SIG-M5 (cell line): ENCODE data around the gene NOC2L.
"Not testable (repeated sequence)": the region's sequence is repeated elsewhere in the genome, so short reads cannot be mapped to it uniquely, and the experiment has no call there.

Source experiments
- DNase-seq: peaks from one replicate; lab custom pipeline; 2025; lab: John Stamatoyannopoulos, UW

Gene NOC2L

DNA sequence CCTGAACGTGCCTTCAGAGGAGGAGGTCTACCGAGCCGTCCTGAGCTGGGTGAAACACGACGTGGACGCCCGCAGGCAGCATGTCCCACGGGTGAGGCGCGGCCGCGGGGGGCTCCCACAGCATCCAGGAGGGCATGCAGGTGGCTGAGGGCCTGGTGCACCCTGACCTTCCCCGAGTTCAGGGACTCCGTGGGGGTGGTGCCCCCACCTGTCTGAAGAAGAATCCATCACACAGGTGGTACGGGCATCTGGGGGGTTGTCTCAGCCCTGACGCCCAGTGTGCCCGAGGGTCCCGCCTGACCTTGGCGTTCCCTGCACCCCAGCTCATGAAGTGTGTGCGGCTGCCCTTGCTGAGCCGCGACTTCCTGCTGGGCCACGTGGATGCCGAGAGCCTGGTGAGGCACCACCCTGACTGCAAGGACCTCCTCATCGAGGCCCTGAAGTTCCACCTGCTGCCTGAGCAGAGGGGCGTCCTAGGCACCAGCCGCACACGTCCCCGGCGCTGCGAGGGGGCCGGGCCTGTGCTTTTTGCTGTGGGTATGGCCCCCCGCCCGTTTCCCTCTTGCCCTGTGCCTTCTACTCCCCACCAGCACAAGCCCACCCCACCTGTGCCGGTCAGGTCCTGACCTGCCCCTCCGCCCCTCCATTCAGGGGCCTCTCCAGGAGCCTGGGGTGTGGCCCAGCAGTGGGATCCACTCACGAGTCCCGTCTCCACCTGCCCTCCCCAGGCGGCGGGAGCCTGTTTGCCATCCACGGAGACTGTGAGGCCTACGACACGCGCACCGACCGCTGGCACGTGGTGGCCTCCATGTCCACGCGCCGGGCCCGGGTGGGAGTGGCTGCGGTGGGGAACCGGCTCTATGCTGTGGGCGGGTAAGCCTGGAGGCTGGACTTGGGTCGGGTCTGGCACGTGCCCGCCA, 3.6 kb upstream of the NOC2L start:
- DNase-seq, result no peak

DNA sequence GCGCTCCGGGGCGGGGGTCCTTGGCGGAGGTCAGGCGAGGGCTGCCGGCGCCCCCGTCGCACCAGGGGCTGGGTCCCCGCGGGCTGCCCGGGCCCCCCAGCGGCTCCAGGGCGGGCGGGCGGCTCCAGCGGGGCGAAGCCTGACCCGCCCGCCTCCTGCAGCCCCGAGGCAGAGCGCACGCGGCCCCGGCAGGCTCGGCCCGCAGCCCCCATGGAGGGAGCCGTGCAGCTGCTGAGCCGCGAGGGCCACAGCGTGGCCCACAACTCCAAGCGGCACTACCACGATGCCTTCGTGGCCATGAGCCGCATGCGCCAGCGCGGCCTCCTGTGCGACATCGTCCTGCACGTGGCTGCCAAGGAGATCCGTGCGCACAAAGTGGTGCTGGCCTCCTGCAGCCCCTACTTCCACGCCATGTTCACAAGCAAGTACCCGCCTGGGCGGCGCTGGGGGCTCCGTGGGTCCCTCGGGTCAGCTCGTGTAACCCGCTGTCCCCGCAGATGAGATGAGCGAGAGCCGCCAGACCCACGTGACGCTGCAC, 2.1 kb upstream of the NOC2L start:
- no peak for DNase-seq

DNA sequence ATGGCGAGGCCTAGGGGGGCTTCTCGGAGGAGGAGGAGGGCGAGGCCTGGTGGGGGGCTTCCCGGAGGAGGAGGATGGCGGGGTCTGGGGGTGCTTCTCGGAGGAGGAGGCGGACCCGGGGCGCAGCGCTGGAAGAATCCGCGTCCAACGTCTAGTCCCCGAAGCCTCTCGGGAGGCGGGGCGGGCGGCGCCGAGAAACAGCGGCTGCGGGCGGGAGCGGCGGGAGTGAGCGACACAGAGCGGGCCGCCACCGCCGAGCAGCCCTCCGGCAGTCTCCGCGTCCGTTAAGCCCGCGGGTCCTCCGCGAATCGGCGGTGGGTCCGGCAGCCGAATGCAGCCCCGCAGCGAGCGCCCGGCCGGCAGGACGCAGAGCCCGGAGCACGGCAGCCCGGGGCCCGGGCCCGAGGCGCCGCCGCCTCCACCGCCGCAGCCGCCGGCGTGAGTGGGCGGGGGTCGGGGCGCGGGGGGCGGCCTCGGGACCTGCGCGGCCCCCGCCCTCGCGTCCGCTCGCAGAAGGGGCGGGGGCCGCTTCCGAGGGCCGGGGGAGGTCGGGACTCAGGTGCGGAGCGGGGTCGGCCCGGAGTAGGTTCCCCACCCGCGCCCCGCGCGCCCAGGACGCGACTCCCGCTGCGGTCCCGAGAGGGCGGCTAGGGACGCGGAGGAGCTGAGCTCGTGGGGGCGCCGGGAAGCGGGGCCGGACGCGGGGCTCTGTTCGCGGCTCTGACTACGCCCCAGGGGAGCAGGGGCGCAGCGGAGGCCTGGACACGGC, 1.5 kb upstream of the NOC2L start, which contains the start of gene KLHL17:
Gene KLHL17 (plus strand): TSS at position 222 of the 769 bp plus-strand sequence. CDS start 110 bp downstream, at position 332.
- no peak for DNase-seq

DNA sequence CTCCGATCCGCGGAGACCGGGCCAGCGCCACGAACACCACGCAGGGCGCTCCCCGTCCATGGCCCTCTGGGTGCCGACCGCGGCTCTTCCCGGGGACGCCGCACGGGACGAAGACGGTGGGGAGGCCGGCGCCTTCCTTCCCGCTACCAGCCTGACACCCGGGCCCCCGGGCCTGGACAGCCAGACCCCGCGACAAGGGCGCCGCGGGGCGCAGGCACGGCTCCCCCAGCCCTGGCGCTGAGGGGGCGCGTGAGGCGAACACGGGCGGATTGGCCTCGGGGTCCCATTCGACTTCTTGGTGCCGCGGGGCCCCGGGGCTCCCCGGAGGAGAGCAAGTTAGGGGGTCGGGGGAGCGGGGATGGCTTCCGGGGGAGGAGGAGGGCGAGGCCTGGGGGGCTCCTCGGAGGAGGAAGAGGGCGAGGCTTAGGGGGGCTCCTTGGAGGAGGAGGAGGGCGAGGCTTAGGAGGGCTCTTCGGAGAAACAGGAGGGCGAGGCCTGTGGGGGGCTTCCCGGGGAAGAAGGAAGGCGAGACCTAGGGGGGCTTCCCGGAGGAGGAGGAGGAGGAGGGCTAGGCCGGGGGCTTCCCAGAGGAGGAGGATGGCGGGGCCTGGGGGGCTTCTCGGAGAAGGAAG, 791 bp upstream of the NOC2L start:
- no peak for DNase-seq

DNA sequence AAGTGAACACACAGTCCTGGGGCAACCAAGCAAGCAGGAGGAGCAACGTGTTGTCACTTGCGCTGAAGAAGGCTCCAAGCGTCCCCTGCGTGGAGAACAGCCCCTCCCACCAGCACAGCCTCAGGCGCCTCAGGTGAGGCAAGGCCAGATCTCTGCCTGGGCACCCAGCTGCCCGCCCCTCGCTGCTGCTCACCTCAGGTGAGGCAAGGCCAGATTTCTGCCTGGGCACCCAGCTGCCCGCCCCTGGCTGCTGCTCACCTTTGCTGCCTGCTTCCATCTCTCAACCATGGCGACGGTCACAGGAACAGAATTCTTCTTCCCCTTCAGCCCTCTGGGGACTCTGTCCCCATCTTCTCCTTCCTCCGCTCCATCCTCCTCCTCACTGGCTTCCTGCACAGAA, 2.4 kb downstream of the NOC2L start:
- no peak for DNase-seq

DNA sequence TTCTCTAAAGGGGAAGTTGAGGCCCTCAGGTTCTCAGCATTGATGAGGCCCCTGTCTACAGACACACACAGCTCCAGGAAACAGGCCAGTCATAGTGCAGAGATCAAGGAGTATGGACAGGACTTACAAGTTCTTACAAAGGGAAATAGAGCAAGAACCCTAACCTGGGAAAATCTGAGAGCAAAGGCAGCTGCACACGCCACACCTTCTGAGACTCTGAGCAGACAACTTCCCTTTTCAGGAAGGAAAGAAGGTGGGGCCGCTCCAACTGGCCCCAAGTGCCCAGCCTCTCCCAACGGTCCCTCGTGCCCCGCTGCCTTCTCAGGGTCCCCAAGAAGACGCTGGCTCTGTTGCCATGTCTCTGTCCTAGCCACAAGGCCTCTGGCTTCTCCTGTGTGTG, 3.6 kb downstream of the NOC2L start:
- DNase-seq, result no peak

DNA sequence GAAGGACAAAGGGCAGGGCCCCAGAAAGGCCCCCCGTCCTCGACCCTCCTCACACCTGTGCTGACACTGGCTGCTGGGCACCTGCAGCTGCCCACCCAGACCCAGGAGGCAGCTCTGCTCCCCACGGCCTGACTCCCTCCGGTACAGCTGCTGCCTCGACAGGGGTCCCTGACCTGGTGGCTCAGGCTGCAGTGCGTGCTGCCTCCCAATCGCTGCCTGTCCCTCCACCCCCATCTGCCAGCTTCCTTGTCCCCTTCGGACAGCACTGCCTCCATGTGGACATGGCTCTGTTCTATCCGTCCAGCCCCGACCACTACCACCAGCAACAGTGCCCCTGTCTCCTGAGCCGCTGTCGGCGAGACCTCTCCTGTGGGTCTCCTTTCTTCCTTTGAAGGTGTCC, 4.1 kb downstream of the NOC2L start:
- no peak for DNase-seq

DNA sequence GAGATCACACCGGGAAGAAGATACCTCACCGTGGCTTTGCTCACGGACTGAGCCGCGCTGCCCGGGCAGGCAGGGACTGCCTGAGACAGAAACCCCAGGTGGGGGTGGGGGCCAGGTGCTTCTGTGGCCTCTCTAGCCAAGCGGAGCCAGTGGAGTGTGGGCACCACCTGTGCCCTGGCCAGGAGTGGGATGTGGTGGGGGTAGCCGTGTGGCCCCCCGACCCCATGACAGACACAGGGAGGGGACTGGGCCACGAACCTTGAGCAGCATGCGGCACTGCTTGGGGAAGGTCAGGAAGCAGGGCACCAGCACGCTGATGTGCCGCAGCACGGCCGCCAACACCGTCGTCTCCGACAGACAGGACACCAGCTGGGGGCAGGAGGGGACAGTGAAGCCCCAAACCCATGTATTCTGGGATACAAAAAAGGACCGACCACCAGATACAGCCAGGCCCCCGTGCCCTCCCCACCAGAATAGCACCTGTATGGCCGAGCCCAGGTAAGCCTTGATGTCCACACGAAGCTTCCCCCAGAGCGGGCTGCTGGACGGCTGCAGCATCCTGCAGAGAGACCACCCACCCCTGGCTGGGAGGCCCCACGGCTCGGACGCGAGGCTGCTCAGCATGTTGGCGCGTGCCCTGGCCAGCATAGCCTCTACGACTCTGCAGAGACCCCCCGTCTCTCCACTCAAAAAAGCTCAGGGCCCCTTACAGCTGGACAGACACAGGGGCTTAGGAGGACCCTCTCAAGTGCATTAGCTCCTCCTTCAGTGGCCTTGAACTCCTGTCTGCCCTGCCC, 5.3 kb downstream of the NOC2L start:
- no peak for DNase-seq

DNA sequence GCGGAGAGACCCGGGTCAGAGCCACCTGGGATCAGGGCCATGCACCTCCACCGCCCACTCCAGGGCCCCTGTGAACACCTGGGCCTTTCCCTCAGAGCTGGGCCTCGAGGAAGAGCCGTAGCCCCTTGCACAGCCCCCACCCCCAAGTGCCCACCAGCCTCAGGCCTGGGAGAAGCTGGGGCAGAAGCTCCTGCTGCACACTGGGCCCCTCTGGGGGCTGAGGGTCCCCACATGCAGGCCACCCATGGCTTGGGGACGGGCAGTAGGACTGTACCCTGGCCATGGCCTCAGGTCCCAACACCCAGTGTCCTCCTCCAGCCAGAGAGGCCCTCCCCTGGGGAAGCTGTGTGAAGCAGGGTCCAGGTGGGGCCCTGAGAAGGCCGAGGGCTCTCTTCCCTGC, 6.5 kb downstream of the NOC2L start:
- DNase-seq, result no peak

DNA sequence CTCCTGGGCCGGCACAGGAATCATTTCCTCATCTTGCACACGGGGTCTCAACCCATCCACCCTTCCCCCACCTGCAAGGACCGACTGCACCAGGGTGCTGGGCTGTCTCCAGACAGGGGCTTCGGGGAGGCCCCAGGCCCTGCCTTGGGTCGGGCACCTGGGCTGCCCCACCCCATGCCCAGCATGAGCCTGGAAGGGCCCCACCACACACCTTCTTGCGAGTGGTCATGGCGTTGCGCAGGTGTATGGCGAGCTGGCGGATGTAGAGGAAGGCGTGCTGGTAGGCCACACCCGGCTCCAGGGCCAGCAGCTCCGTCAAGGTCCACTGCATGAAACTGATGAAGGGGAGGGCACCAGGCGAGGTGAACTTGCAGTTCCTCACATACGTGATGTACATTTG, 6.9 kb downstream of the NOC2L start:
- DNase-seq, result no peak

DNA sequence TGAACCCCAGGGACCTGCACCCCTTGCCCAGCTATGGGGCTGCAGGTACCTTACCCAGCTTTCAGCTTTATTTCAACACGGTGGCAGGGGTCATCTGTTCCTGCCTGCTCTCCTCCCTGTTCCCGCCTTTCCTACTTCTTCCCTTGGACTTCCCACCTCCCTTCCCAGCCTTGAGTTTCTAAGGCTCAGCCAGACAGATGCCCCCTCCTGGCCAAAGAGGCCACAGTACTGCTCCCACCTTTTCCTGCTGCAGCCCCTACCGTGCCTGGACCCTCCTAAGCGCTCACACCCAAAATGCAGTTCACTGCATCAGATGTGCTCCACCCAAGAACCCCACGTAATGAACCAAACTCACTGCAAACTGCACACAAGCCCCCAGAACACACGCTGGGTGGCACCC, 7.7 kb downstream of the NOC2L start:
- DNase-seq, result no peak

DNA sequence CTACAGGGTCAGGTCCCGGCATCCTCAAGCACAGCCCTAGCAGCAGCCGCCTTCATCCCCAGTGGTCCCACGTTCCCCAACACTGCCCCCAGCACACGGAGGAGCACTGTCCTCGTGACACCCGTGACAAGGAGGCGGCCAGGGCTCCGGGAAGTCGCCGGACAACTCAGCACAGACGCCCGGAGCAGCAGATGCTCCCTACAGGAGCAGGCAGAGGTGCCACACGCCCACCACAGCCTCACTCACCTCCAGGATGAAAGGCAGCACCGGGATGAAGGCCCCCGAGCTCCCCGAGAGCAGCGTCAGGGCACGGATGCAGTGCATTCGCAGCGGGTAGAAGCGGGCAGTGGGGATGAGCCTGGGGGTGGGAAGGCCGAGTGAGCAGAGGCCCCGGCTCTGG, 8.2 kb downstream of the NOC2L start:
- DNase-seq, result no peak

DNA sequence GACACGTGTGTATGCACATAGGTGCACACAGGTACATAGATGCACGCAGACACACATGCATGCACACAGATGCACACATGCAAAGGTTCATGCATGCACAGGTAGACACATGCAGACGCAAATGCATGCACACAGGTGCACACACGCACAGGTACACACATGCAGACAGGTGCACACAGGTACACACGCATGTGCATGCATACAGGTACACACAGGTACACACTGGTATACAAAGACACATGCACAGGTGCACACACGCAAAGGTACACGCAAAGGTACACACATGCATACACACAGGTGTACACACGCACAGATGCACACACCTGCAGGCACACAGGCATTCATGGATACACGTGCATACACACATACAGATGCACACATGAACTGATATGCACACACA, 8.8 kb downstream of the NOC2L start:
- no peak for DNase-seq

DNA sequence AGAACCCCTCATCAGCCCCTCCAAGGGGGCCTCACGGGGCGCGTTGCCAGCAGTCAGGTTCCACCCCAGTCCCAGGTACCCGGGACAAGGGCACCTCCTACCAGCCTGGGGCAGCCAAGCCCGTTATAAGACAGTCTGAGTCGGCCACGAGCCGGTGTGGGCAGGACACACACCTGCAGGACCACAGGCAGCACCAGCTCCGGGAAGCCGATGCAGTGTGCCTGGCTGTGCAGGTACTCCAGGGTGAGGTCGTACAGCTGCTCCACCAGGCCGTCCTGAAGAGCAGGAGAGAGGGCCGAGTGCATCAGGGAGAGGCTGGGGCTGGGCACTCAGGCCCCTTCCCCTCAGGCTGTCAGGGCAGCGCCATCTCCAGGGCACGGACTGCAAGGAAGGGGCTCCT, 11.1 kb downstream of the NOC2L start:
- no peak for DNase-seq

DNA sequence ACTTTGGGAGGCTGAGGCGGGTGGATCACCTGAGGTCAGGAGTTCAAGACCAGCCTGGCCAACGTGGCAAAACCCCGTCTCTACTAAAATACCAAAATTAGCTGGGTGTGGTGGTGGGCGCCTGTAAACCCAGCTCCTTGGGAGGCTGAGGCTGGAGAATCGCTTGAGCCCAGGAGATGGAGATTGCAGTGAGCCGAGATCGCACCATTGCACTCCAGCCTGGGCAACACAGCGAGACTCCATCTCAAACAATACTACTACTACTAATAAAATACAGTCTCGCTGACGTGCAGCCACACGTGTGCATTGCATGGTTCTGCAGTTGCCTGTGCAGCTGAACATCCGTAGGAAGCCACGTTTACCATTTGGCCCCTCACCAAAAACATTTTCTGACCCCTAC, 12.2 kb downstream of the NOC2L start:
- not testable (repeated sequence) for DNase-seq

DNA sequence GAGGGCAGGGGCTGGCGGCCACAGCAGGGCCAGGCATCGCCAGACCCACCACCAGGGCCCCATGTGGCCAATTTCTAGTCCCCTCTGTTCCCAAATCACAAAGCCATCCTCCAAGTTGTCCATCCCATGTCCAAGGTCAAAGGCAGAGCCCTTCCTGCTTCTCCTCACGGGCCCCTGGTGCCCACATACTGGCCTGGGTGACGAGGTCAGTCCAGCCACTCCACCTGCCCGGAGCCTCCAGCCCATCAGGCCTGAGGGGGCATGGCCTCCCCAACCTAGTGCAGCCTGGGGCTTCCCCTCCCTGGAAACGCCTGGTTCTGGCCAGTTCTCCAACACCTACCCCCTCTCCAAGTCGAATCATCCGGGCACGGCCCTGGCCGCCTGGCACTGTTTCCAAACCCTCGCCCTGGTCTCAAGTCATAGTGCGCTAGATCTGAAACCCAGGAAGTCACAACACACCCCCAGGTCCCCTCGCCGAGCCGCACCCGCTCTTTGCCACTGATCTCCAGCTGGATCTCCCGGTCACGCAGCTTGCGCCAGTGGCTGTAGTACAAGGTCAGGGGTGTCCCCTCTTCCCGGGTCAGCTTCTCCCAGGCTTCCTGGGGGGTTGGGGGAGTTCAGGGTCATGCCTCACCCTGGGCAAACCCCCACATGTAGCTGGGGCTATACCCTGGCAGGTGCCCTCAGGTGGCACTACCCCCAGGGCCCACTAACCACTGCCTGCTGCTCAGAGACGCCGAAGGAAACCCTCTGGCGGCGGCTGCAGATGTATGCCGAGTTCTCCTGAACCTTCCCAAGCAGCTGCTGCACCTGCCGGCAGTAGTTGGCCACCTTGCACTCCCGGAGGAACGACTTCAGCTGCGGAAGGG, 13.1 kb downstream of the NOC2L start:
- DNase-seq, result no peak

DNA sequence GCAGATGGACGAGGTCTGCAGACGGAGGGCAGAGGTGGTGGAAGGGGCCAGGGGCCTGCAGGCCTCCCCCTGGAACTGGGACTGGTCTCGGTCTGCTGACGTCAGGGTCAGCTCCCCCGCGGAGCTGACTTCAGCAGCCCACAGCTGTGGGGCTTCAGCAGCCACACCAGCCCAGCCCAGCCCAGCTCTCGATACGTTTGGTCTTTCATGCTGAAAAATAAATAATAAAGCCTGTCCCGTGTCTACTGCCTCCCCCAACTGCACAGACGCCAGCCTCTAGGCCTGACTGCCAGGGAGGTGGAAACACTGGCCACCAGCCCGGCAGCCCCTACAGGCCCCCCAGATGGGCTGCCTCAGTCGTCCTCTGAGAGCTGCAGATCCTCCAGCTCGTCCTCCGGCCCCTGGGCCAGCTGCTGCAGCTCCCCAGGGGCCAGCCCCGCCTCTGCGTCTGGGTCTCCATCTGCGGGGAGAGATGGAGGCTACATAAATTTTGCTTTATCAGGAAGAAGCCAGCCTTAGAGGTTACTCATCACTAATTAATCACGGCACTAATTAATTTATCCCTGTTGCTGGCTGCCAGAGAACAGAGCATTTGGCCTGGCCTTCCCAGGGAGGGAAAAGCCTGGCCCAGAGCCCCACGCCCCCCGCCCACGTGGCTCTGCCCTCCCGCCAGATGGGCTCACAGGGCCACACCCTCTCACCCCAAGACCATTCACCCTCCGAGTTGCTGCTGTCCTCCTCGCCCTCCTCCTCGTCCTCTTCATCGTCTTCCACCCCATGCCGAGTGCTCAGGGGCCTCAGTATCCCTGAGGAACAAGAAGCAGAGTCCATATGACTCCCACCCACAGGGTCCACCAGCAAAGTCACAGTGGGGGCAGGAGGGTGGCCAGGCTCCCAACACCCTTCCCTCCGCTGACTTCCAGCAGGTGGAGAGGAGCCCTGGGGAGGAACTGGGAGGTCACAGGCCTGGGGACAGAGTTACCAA, 14.4 kb downstream of the NOC2L start:
- DNase-seq, result no peak

DNA sequence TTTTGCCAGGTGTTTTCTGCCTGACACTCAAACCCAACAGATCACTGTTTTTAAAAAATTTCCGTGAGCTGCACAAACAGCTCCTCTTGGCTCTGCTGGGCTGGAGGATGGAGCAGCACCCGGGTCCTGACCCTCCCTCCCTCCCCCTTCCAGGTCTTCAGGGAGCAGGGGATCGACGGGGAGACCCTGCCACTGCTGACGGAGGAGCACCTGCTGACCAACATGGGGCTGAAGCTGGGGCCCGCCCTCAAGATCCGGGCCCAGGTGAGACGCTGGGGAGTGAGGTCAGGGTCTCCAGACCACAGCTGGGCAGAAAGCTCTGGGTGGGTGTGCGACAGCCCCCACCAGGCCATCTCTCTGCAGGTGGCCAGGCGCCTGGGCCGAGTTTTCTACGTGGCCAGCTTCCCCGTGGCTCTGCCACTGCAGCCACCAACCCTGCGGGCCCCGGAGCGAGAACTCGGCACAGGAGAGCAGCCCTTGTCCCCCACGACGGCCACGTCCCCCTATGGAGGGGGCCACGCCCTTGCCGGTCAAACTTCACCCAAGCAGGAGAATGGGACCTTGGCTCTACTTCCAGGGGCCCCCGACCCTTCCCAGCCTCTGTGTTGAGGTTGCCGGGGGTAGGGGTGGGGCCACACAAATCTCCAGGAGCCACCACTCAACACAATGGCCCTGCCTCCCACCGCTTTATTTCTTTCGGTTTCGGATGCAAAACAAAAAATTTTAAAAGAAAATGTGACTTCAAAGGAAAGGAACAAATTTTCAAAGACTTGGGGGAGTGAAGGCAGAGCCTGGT, 15.3 kb downstream of the NOC2L start:
- no peak for DNase-seq
